SK-N-SH (cell line): Measurements from ENCODE around the gene PGP. TPM values are rescaled to one million over a fixed set of nuclear protein-coding genes. Genes with fewer than 3 reads are reported as not detected.

ENCODE experiments used
- CTCF ChIA-PET: fragments of 300-600, 350-600 bp; formaldehyde crosslinking; extraction: SDS; loops from one replicate; lab custom pipeline; 2021; lab: Yijun Ruan, JAX
- POLR2A ChIA-PET: fragments of 350-600 bp; sonication (Branson Sonifier 250); formaldehyde crosslinking; extraction: SDS; loops from one replicate; lab custom pipeline; 2020; ENCODE audit warnings: antibody characterized with exemption, inconsistent platforms; lab: Yijun Ruan, JAX
- DNase-seq: peaks from one replicate; pipeline ENCODE4 v3.0.0; 2012
- H2AFZ ChIP-seq: fragments of 200-600 bp; sonication (generic); 2 replicates; pipeline ENCODE4 v1.8.1; 2016; ENCODE audit warnings: antibody characterized with exemption, mild to moderate bottlenecking, low read depth
- H3F3A ChIP-seq: fragments of 200-600 bp; sonication (generic); replicated peaks from 2 replicates; pipeline ENCODE3; 2016; ENCODE audit warnings: antibody characterized with exemption, mild to moderate bottlenecking; ENCODE audit not compliant: insufficient read depth
- H3K27ac ChIP-seq, 2 experiments: fragments of 200-500 bp in 1 of 2; fragments of 200-600 bp in 1 of 2; sonication (Bioruptor generic) in 1 of 2; sonication (generic), shearing (Covaris generic) in 1 of 2; 2 replicates each; pipeline versions ENCODE4 v1.5.1 to v1.6.1; 2014 to 2016; ENCODE audit warnings: low read depth in 2 of 2, inconsistent platforms in 1 of 2, low read length in 1 of 2, mild to moderate bottlenecking in 1 of 2, mixed read lengths in 1 of 2
- H3K27me3 ChIP-seq: fragments of 200-600 bp; sonication (generic), shearing (Covaris generic); 2 replicates; pipeline ENCODE4 v1.6.1; 2016; ENCODE audit warnings: mixed run types; ENCODE audit not compliant: insufficient read depth
- H3K36me3 ChIP-seq, 2 experiments: fragments of 200-500 bp in 1 of 2; fragments of 200-600 bp in 1 of 2; sonication (Bioruptor generic) in 1 of 2; sonication (generic) in 1 of 2; replicated peaks in 1 of 2; 2 replicates each; pipeline versions ENCODE3 to v1.5.1; 2014 to 2016; ENCODE audit warnings: low read length in 1 of 2, mild to moderate bottlenecking in 1 of 2; ENCODE audit not compliant: insufficient read depth in 2 of 2, control insufficient read depth in 1 of 2
- H3K4me1 ChIP-seq, 2 experiments: fragments of 200-500 bp in 1 of 2; fragments of 200-600 bp in 1 of 2; sonication (Bioruptor generic) in 1 of 2; sonication (generic), shearing (Covaris generic) in 1 of 2; 2 replicates each; pipeline versions ENCODE4 v1.5.1 to v1.6.1; 2014 to 2016; ENCODE audit warnings: low read depth in 1 of 2, low read length in 1 of 2, mixed run types in 1 of 2; ENCODE audit not compliant: insufficient read depth in 2 of 2, control insufficient read depth in 1 of 2
- H3K4me2 ChIP-seq: fragments of 200-600 bp; sonication (generic), shearing (Covaris generic); 2 replicates; pipeline ENCODE4 v1.6.1; 2017; ENCODE audit warnings: mixed run types
- H3K4me3 ChIP-seq, 2 experiments: fragments of 200-500 bp in 1 of 2; fragments of 200-600 bp in 1 of 2; sonication (Bioruptor generic) in 1 of 2; sonication (generic), shearing (Covaris generic) in 1 of 2; 2 replicates each; pipeline versions ENCODE4 v1.5.1 to v1.8.1; 2014 to 2016; ENCODE audit warnings: low read depth in 2 of 2, inconsistent platforms in 1 of 2, low read length in 1 of 2, mild to moderate bottlenecking in 1 of 2, mixed read lengths in 1 of 2, moderate library complexity in 1 of 2
- H3K79me2 ChIP-seq: fragments of 200-600 bp; sonication (generic); 2 replicates; pipeline ENCODE4 v1.8.1; 2017; ENCODE audit warnings: mild to moderate bottlenecking; ENCODE audit not compliant: insufficient read depth
- H3K9ac ChIP-seq: fragments of 200-600 bp; sonication (generic); 2 replicates; pipeline ENCODE4 v1.6.1; 2017; ENCODE audit warnings: mixed run types
- H3K9me2 ChIP-seq: fragments of 200-600 bp; sonication (generic); 2 replicates; pipeline ENCODE4 v1.6.1; 2017; ENCODE audit warnings: mixed run types
- H3K9me3 ChIP-seq: fragments of 200-600 bp; sonication (generic); 2 replicates; pipeline ENCODE4 v1.6.1; 2017; ENCODE audit warnings: mixed run types, mild to moderate bottlenecking, moderate library complexity
- H4K20me1 ChIP-seq: fragments of 200-600 bp; sonication (generic); 2 replicates; pipeline ENCODE4 v1.6.1; 2017; ENCODE audit warnings: mild to moderate bottlenecking, mixed run types; ENCODE audit not compliant: insufficient read depth
- CHD2 ChIP-seq: fragments of 150-350 bp; IDR thresholded peaks from 2 replicates; pipeline ENCODE4 v1.6.1; 2018; ENCODE audit warnings: low read length; ENCODE audit not compliant: partially characterized antibody
- ELF1 ChIP-seq: IDR thresholded peaks from 2 replicates; pipeline ENCODE4 v1.4.0; 2012
- EP300 ChIP-seq, 2 experiments: IDR thresholded peaks; 2 replicates each; pipeline versions ENCODE4 v1.4.0 to v1.6.1; 2012; ENCODE audit warnings: borderline replicate concordance in 1 of 2, low read depth in 1 of 2, low read length in 1 of 2
- FOSL2 ChIP-seq: IDR thresholded peaks from 2 replicates; pipeline ENCODE4 v1.4.0; 2012; ENCODE audit warnings: low read depth, mild to moderate bottlenecking, moderate library complexity, borderline replicate concordance
- GABPA ChIP-seq: IDR thresholded peaks from 2 replicates; pipeline ENCODE4 v1.4.0; 2012; ENCODE audit warnings: low read depth, mild to moderate bottlenecking
- GATA2 ChIP-seq: sonication (generic); formaldehyde crosslinking; IDR thresholded peaks from 2 replicates; pipeline ENCODE4 v1.5.0; 2020; ENCODE audit warnings: mild to moderate bottlenecking, missing genetic modification reagents
- JUND ChIP-seq: IDR thresholded peaks from 2 replicates; pipeline ENCODE4 v1.4.0; 2012
- NRF1 ChIP-seq: IDR thresholded peaks from 2 replicates; pipeline ENCODE4 v1.6.1; 2012; ENCODE audit warnings: low read depth, mild to moderate bottlenecking, low read length
- POLR2AphosphoS5 ChIP-seq: IDR thresholded peaks from 2 replicates; pipeline ENCODE4 v1.6.1; 2012; ENCODE audit warnings: low read depth, low read length
- RCOR1 ChIP-seq: fragments of 150-350 bp; IDR thresholded peaks from 2 replicates; pipeline ENCODE4 v1.6.1; 2017; ENCODE audit warnings: antibody characterized with exemption, low read length
- TAF1 ChIP-seq: IDR thresholded peaks from 2 replicates; pipeline ENCODE4 v1.6.1; 2012; ENCODE audit warnings: low read depth, mild to moderate bottlenecking, low read length, moderate library complexity, borderline replicate concordance
- TCF12 ChIP-seq: IDR thresholded peaks from 2 replicates; pipeline ENCODE4 v1.4.0; 2012
- TEAD4 ChIP-seq: IDR thresholded peaks from 2 replicates; pipeline ENCODE4 v1.4.0; 2012; ENCODE audit warnings: mild to moderate bottlenecking, borderline replicate concordance; ENCODE audit not compliant: insufficient read depth
- WGBS: methylation state at CpG from one replicate; pipeline ENCODE4 v1.1.6; 2017; ENCODE audit warnings: low lambda C conversion rate; 5-methylcytosine and 5-hydroxymethylcytosine counted together
- polyA plus RNA-seq, 3 experiments: library from polyadenylated mRNA; depleted of rRNA; stranded (reverse); fragments of >200 nt; gene quantifications; 2 replicates each; pipeline ENCODE4 v1.2.3, GENCODE V29; 2012
- TF ChIP-seq, protein P1 (sequence below): IDR thresholded peaks from 2 replicates; pipeline ENCODE4; 2012
- TF ChIP-seq, protein P2 (sequence below): fragments of 150-350 bp; IDR thresholded peaks from 2 replicates; pipeline ENCODE4 v1.6.1; 2017; ENCODE audit warnings: antibody characterized with exemption, low read length, low read depth, borderline replicate concordance
- TF ChIP-seq, protein P3 (sequence below): IDR thresholded peaks from 2 replicates; pipeline ENCODE4 v1.6.1; 2012; ENCODE audit warnings: mild to moderate bottlenecking, low read depth, low read length, moderate library complexity
- TF ChIP-seq, protein P4 (sequence below): IDR thresholded peaks from 2 replicates; pipeline ENCODE4 v1.4.0; 2012; ENCODE audit warnings: low read depth
- TF ChIP-seq, protein P5 (sequence below): IDR thresholded peaks from 2 replicates; pipeline ENCODE4 v1.4.0; 2012; ENCODE audit warnings: low read depth, borderline replicate concordance
- TF ChIP-seq, protein P6 (sequence below): IDR thresholded peaks from 2 replicates; pipeline ENCODE4 v1.4.0; 2012; ENCODE audit warnings: low read depth, borderline replicate concordance
- TF ChIP-seq, protein P7 (sequence below): fragments of 150-350 bp; IDR thresholded peaks from 2 replicates; pipeline ENCODE4 v1.6.1; 2016; ENCODE audit warnings: mild to moderate bottlenecking, low read depth, low read length

PGP gene
- polyA plus RNA-seq, 1 of the 3 experiments (the other 2 are of a cell fraction), result 10.3 TPM

DNA sequence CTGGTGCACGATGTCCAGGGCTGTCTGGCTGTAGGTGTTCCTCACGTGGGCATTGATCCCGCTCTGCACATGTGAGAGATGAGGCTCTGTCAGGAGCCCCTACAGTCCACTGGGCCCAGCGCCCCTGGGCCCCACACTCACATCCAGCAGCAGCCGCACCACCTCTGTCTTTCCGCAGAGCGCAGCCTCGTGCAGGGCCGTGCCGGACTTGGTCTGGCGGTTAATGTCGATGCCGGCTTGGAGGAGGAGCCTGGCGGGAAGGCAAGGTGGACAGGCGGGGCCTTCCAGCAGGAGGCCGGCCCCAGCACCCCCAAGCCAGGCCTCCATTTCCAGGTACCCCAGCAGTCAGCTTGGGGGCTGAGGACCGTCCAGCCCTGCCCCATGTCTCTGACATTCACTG is 27.4 kb downstream of the PGP start:
- Histone ChIP-seq H2AFZ (no peak overlapping the region), H3K4me2 (no peak overlapping the region), H3K9me2 (no peaks in the 10 kb centered on the region), H3K4me3 (no peak overlapping the region), H3K9me3 (no peaks in the 10 kb centered on the region), H3K9ac (no peak overlapping the region), H3K4me1 (no peaks in the 10 kb centered on the region), H3K27me3 (no peaks in the 10 kb centered on the region), H3K27ac (no peak overlapping the region), H3F3A (no peaks in the 10 kb centered on the region), H3K36me3 (no peaks in the 10 kb centered on the region), H4K20me1 (no peaks in the 10 kb centered on the region), H3K79me2 (no peaks in the 10 kb centered on the region)
- no peak for DNase-seq
- ChIA-PET CTCF (no interaction called here), POLR2A (no interaction called here)
- 92% methylated on average over 14 of the region's 17 CpGs for WGBS
- TF ChIP-seq RCOR1 (no peak), EP300 (IDR thresholded peaks at IDR 0.05; ENCODE audit: borderline replicate concordance in 1 of 2, low read depth in 1 of 2, low read length in 1 of 2) (no peak), TAF1 (no peak), GABPA (no peak), POLR2AphosphoS5 (no peak), ELF1 (no peak), NRF1 (no peak), TEAD4 (no peak), JUND (no peak), GATA2 (CRISPR knock-in tag) (no peak), TCF12 (no peak), CHD2 (no peak), FOSL2 (no peak)
- TF ChIP-seq, protein P1, sequence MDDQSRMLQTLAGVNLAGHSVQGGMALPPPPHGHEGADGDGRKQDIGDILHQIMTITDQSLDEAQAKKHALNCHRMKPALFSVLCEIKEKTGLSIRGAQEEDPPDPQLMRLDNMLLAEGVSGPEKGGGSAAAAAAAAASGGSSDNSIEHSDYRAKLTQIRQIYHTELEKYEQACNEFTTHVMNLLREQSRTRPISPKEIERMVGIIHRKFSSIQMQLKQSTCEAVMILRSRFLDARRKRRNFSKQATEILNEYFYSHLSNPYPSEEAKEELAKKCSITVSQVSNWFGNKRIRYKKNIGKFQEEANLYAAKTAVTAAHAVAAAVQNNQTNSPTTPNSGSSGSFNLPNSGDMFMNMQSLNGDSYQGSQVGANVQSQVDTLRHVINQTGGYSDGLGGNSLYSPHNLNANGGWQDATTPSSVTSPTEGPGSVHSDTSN, result no peak
- TF ChIP-seq, protein P2, sequence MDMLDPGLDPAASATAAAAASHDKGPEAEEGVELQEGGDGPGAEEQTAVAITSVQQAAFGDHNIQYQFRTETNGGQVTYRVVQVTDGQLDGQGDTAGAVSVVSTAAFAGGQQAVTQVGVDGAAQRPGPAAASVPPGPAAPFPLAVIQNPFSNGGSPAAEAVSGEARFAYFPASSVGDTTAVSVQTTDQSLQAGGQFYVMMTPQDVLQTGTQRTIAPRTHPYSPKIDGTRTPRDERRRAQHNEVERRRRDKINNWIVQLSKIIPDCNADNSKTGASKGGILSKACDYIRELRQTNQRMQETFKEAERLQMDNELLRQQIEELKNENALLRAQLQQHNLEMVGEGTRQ, result no peak
- TF ChIP-seq, protein P3, sequence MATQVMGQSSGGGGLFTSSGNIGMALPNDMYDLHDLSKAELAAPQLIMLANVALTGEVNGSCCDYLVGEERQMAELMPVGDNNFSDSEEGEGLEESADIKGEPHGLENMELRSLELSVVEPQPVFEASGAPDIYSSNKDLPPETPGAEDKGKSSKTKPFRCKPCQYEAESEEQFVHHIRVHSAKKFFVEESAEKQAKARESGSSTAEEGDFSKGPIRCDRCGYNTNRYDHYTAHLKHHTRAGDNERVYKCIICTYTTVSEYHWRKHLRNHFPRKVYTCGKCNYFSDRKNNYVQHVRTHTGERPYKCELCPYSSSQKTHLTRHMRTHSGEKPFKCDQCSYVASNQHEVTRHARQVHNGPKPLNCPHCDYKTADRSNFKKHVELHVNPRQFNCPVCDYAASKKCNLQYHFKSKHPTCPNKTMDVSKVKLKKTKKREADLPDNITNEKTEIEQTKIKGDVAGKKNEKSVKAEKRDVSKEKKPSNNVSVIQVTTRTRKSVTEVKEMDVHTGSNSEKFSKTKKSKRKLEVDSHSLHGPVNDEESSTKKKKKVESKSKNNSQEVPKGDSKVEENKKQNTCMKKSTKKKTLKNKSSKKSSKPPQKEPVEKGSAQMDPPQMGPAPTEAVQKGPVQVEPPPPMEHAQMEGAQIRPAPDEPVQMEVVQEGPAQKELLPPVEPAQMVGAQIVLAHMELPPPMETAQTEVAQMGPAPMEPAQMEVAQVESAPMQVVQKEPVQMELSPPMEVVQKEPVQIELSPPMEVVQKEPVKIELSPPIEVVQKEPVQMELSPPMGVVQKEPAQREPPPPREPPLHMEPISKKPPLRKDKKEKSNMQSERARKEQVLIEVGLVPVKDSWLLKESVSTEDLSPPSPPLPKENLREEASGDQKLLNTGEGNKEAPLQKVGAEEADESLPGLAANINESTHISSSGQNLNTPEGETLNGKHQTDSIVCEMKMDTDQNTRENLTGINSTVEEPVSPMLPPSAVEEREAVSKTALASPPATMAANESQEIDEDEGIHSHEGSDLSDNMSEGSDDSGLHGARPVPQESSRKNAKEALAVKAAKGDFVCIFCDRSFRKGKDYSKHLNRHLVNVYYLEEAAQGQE, result no peak
- TF ChIP-seq, protein P4, sequence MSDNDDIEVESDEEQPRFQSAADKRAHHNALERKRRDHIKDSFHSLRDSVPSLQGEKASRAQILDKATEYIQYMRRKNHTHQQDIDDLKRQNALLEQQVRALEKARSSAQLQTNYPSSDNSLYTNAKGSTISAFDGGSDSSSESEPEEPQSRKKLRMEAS, result no peak
- TF ChIP-seq, protein P5, sequence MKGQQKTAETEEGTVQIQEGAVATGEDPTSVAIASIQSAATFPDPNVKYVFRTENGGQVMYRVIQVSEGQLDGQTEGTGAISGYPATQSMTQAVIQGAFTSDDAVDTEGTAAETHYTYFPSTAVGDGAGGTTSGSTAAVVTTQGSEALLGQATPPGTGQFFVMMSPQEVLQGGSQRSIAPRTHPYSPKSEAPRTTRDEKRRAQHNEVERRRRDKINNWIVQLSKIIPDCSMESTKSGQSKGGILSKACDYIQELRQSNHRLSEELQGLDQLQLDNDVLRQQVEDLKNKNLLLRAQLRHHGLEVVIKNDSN, result no peak
- TF ChIP-seq, protein P6, sequence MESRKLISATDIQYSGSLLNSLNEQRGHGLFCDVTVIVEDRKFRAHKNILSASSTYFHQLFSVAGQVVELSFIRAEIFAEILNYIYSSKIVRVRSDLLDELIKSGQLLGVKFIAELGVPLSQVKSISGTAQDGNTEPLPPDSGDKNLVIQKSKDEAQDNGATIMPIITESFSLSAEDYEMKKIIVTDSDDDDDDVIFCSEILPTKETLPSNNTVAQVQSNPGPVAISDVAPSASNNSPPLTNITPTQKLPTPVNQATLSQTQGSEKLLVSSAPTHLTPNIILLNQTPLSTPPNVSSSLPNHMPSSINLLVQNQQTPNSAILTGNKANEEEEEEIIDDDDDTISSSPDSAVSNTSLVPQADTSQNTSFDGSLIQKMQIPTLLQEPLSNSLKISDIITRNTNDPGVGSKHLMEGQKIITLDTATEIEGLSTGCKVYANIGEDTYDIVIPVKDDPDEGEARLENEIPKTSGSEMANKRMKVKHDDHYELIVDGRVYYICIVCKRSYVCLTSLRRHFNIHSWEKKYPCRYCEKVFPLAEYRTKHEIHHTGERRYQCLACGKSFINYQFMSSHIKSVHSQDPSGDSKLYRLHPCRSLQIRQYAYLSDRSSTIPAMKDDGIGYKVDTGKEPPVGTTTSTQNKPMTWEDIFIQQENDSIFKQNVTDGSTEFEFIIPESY, result no peak
- TF ChIP-seq, protein P7, sequence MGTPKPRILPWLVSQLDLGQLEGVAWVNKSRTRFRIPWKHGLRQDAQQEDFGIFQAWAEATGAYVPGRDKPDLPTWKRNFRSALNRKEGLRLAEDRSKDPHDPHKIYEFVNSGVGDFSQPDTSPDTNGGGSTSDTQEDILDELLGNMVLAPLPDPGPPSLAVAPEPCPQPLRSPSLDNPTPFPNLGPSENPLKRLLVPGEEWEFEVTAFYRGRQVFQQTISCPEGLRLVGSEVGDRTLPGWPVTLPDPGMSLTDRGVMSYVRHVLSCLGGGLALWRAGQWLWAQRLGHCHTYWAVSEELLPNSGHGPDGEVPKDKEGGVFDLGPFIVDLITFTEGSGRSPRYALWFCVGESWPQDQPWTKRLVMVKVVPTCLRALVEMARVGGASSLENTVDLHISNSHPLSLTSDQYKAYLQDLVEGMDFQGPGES, result no peak
